ENCODE results near the gene ELAVL4.

ELAVL4 gene

DNA sequence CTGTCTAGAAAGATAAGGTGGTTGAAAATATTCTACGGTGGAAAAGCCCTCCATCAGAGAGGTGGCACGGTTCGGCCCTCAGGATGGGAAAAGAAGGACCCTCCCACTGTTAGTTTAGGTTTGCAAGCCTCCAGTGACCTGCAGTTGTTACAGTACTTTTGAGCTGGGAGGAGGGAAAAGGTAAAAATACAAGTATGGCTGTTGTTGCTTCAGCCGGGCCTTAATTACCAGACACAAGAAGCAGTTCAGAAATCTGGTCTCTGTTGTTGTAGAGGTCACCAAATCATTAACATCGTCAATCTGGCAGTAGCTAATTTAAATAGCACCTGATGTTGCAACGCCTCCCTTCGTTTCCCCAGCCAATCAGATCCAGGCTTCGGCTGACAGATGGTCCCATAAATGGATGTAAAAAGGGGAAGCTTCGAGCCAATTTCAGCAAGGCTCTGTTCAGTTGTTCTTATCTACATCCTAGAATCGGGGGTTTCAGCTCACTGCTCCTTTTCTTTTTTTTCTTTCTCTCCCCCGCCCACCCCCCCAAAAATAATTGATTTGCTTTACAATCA is at the start of gene ELAVL4:
TSS of gene ELAVL4 (plus strand) at position 424 of the 563 bp plus-strand sequence. CDS start 270 bp downstream, outside the sequence.
- H3K27me3 ChIP-seq (ENCODE audit: insufficient read depth, low read length) = no peaks in the 10 kb centered on the region; the same call in 1 of the 2 replicates
- no peak within 1 kb of the TSS for H2AFZ ChIP-seq (ENCODE audit: low read length, unreplicated experiment)
- no peak within 1 kb of the TSS for H3K27ac ChIP-seq (ENCODE audit: low read depth, low read length)
- H3K36me3 ChIP-seq (ENCODE audit: insufficient read depth, low read length) = no peaks in the 10 kb centered on the region
- H3K4me3 ChIP-seq (ENCODE audit: low read depth, low read length) = no peak within 1 kb of the TSS
- no peaks in the 10 kb centered on the region for H3K79me2 ChIP-seq (ENCODE audit: control insufficient read depth, insufficient read depth, low read length, unreplicated experiment)
- H3K4me1 ChIP-seq (ENCODE audit: control insufficient read depth, insufficient read depth, low read length, unreplicated experiment) = no peaks in the 10 kb centered on the region

DNA sequence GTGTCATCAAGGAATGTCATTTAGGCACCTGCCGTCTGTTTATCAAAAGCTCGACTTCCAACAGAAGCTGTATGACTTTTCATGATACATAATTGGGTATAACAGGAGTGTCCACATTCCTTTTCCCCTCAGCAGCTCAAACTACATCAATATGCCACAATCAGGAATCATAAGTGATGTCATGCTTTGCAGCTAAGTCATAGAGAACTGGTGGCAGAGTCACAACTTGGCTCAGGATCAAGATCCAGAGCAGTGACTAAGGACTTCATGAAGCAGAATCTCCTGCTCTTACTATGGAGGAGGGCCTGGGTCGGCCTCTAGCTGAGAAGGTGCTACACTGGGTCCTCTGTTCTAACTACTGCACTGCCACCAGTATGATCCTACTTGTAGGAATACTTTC is 48.4 kb upstream of the ELAVL4 start:
- H2AFZ ChIP-seq (ENCODE audit: low read length, unreplicated experiment) = no peak overlapping the region
- H3K4me3 ChIP-seq (ENCODE audit: low read depth, low read length) = no peak overlapping the region
- no peak overlapping the region for H3K27ac ChIP-seq (ENCODE audit: low read depth, low read length)
- no peaks in the 10 kb centered on the region for H3K4me1 ChIP-seq (ENCODE audit: control insufficient read depth, insufficient read depth, low read length, unreplicated experiment)
- no peaks in the 10 kb centered on the region for H3K27me3 ChIP-seq (ENCODE audit: insufficient read depth, low read length)
- no peaks in the 10 kb centered on the region for H3K36me3 ChIP-seq (ENCODE audit: insufficient read depth, low read length)
- H3K79me2 ChIP-seq (ENCODE audit: control insufficient read depth, insufficient read depth, low read length, unreplicated experiment) = no peaks in the 10 kb centered on the region

DNA sequence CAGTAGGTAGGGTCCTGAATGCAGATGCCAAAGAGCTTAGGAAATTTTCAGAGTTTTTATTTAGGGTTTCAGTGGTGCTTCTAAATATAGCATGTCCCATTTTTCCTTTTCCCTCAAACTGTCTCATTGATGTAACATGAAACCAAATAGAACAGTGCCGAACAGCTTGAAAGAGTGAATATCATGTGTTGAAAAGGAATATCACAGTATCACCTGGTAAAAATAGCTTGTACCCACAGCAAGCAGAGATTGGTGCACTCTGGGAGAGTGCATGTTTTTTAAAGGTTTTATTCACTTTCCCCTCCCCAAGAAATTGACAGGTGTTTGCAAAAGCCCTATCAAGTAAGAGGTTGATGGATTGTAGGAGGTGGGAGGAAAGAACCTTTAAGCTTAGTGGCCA is 41.9 kb upstream of the ELAVL4 start:
- Histone ChIP-seq H3K4me3 (ENCODE audit: low read depth, low read length) (no peak overlapping the region), H3K4me1 (ENCODE audit: control insufficient read depth, insufficient read depth, low read length, unreplicated experiment) (no peaks in the 10 kb centered on the region), H3K27me3 (ENCODE audit: insufficient read depth, low read length) (no peaks in the 10 kb centered on the region), H3K36me3 (ENCODE audit: insufficient read depth, low read length) (no peaks in the 10 kb centered on the region), H3K27ac (ENCODE audit: low read depth, low read length) (no peak overlapping the region), H3K79me2 (ENCODE audit: control insufficient read depth, insufficient read depth, low read length, unreplicated experiment) (no peaks in the 10 kb centered on the region), H2AFZ (ENCODE audit: low read length, unreplicated experiment) (no peak overlapping the region)

DNA sequence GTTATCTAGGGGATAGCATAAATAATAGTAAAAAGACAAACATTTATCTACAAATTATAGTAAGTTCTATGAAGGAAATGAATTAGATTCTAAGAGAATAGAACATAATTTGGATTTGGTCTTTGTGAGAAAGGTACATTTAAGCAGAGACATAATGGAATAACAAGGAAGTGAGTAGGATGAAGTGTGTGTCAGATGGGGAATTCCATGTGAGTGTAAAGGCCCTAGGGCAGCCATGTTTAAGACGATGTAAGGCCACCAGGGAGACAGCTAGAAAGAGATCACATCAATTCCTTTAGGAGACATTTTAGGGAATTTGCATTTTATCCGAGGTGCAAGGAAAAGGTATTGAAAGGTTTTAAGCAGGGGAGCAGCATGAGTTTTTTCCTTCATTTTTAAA is 33.8 kb upstream of the ELAVL4 start:
- Histone ChIP-seq H3K27ac (ENCODE audit: low read depth, low read length) (no peak overlapping the region), H3K4me1 (ENCODE audit: control insufficient read depth, insufficient read depth, low read length, unreplicated experiment) (no peaks in the 10 kb centered on the region), H3K36me3 (ENCODE audit: insufficient read depth, low read length) (no peaks in the 10 kb centered on the region), H3K79me2 (ENCODE audit: control insufficient read depth, insufficient read depth, low read length, unreplicated experiment) (no peaks in the 10 kb centered on the region), H2AFZ (ENCODE audit: low read length, unreplicated experiment) (no peak overlapping the region), H3K27me3 (ENCODE audit: insufficient read depth, low read length) (no peaks in the 10 kb centered on the region), H3K4me3 (ENCODE audit: low read depth, low read length) (no peak overlapping the region)

DNA sequence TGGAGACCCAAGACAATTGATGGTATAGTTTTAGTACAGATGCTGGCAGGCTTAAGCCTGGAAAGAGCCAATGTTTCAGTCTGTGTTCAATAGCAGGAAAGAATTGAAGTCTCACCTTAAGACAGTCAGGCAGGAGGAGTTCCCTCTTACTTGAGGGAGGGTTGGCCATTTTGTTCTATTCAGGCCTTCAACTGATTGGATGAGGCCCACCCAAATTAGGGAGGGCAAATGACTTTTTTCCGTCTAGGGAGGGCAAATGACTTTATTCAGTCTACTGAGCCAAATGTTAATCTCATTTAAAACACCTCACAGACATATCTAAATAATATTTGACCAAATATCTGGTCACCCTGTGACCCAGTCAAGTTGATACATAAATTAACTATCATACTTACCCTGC is 31.4 kb upstream of the ELAVL4 start:
- Histone ChIP-seq H3K36me3 (ENCODE audit: insufficient read depth, low read length) (no peaks in the 10 kb centered on the region), H3K4me3 (ENCODE audit: low read depth, low read length) (no peak overlapping the region), H3K4me1 (ENCODE audit: control insufficient read depth, insufficient read depth, low read length, unreplicated experiment) (no peaks in the 10 kb centered on the region), H2AFZ (ENCODE audit: low read length, unreplicated experiment) (no peak overlapping the region), H3K27me3 (ENCODE audit: insufficient read depth, low read length) (no peaks in the 10 kb centered on the region), H3K27ac (ENCODE audit: low read depth, low read length) (no peak overlapping the region), H3K79me2 (ENCODE audit: control insufficient read depth, insufficient read depth, low read length, unreplicated experiment) (no peaks in the 10 kb centered on the region)

DNA sequence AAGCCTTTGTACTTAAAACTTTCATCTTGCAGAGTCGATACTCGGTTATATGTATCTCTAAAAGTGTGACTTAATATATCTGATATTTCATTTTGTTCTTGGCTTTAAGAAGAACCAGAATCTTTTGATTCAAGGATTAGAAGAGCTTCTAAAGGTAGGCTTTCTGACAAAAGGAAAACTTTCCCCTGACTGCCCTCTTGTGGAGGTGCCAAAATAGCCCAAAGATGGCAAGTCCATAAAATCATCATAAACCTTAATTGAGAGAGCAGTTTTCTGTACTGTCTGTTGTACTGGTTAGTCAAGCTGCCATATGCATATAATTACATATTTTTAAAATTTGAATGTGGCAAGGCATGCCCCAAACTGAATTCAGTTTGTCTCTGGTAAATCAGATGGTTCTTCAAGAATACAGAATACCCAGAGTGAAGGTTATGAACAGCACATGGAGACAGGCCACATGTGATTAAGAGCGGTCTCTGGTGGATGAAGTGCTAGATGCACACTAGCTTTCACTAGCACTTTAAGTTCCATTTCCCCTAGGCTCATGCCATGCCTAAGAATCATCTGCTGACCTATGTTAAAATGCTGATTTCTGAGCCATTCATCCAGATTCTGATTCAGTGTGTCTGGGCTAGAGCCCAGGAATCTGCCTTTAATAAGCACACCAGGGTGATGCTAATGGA is 27.7 kb upstream of the ELAVL4 start:
- H3K27ac ChIP-seq (ENCODE audit: low read depth, low read length) = no peak overlapping the region
- H2AFZ ChIP-seq (ENCODE audit: low read length, unreplicated experiment) = no peak overlapping the region
- H3K79me2 ChIP-seq (ENCODE audit: control insufficient read depth, insufficient read depth, low read length, unreplicated experiment) = no peaks in the 10 kb centered on the region
- H3K4me1 ChIP-seq (ENCODE audit: control insufficient read depth, insufficient read depth, low read length, unreplicated experiment) = no peaks in the 10 kb centered on the region
- no peaks in the 10 kb centered on the region for H3K36me3 ChIP-seq (ENCODE audit: insufficient read depth, low read length)
- H3K4me3 ChIP-seq (ENCODE audit: low read depth, low read length) = no peak overlapping the region
- no peaks in the 10 kb centered on the region for H3K27me3 ChIP-seq (ENCODE audit: insufficient read depth, low read length)

DNA sequence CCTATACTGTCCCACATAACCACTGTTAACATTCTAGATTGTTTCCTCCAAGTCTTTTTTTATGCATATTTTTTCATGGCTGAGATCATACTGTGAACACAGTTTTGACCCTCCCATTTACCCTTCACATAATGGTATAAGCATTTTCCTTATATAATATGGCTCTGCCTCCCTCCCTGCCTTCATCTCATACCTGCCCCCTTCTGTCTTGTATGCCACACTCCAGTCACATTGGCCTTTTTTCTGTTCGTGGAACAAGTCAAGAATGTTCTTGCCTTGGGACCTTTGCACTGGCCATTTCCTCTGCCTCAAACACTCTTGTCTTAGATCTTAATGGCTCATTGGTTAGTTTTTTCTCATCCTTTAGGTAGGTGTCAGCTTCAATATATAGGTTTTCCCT is 24.3 kb upstream of the ELAVL4 start:
- H3K4me3 ChIP-seq (ENCODE audit: low read depth, low read length) = no peak overlapping the region
- H2AFZ ChIP-seq (ENCODE audit: low read length, unreplicated experiment) = no peak overlapping the region
- no peaks in the 10 kb centered on the region for H3K79me2 ChIP-seq (ENCODE audit: control insufficient read depth, insufficient read depth, low read length, unreplicated experiment)
- no peak overlapping the region for H3K27ac ChIP-seq (ENCODE audit: low read depth, low read length)
- no peaks in the 10 kb centered on the region for H3K4me1 ChIP-seq (ENCODE audit: control insufficient read depth, insufficient read depth, low read length, unreplicated experiment)
- no peaks in the 10 kb centered on the region for H3K36me3 ChIP-seq (ENCODE audit: insufficient read depth, low read length)
- no peaks in the 10 kb centered on the region for H3K27me3 ChIP-seq (ENCODE audit: insufficient read depth, low read length)

DNA sequence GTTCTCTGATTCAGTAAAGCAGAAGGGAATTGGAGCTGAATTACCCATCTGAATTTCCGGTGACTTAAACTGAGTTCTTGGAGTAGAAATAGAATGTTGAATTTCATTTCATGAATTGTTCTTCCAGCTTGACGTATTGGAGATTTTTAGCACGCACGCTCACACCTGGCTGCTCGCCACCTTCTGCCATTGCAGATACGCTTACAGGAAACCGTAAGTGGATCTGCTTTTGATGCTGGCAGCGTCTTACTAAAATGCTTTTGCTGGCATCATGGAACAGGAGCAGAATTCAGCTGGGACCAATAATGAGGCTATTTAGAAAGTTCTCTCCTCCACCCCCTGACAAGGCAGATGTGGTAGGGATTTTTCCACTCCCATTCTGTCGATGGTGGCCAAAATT is 17.7 kb upstream of the ELAVL4 start:
- no peaks in the 10 kb centered on the region for H3K27me3 ChIP-seq (ENCODE audit: insufficient read depth, low read length)
- no peaks in the 10 kb centered on the region for H3K36me3 ChIP-seq (ENCODE audit: insufficient read depth, low read length)
- no peak overlapping the region for H2AFZ ChIP-seq (ENCODE audit: low read length, unreplicated experiment)
- H3K79me2 ChIP-seq (ENCODE audit: control insufficient read depth, insufficient read depth, low read length, unreplicated experiment) = no peaks in the 10 kb centered on the region
- H3K4me1 ChIP-seq (ENCODE audit: control insufficient read depth, insufficient read depth, low read length, unreplicated experiment) = no peaks in the 10 kb centered on the region
- no peak overlapping the region for H3K4me3 ChIP-seq (ENCODE audit: low read depth, low read length)
- no peak overlapping the region for H3K27ac ChIP-seq (ENCODE audit: low read depth, low read length)

DNA sequence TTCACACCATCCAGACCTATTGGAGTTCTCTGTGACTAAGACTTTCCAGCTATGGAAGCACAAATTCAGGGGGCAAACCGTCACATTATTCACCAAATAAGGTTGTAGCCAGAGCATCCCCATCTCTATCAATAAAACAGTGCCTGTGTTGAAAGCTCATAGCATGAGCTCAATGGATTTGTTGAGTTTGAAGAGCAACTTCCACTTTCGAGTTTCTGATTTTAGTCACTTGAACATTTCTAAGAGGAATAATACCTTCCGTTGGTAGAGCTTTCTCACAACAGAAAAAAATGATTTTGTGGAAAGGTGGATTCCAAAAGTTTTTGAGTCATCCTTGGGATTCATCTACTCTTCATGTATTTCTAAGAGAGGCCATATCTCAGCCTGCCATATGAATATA is 13.0 kb upstream of the ELAVL4 start:
- Histone ChIP-seq H3K4me3 (ENCODE audit: low read depth, low read length) (no peak overlapping the region), H3K4me1 (ENCODE audit: control insufficient read depth, insufficient read depth, low read length, unreplicated experiment) (no peaks in the 10 kb centered on the region), H3K27ac (ENCODE audit: low read depth, low read length) (no peak overlapping the region), H3K36me3 (ENCODE audit: insufficient read depth, low read length) (no peaks in the 10 kb centered on the region), H2AFZ (ENCODE audit: low read length, unreplicated experiment) (no peak overlapping the region), H3K27me3 (ENCODE audit: insufficient read depth, low read length) (no peaks in the 10 kb centered on the region), H3K79me2 (ENCODE audit: control insufficient read depth, insufficient read depth, low read length, unreplicated experiment) (no peaks in the 10 kb centered on the region)

DNA sequence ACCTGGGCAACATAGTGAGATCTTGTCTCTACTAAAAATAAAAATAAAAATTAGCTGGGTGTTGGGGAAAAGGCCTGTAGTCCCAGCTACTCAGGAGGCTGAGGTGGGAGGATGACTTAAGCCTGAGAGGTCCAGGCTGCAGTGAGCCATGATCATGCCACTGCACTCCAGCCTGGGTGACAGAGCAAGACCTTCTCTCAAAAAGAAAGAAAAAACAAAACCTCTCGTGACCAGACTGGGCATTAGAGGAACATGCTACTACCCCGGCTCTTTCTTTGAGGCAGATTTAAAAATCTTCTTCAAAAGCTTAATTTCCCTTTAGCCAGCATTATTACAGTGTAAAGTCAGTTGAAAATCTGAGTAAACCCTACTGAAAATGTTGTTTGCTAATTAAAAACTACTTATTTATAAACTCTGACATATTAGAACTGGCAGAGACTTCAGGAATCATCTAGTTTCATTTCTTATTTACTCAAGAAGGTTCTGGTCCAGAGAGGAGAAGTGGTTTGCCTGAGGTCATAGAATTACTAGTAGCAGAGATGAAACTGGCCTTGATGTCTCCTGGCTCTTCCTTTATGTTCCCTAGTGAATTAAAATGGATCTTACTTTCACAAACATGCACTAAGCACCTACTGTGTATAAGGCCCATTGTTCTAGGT is 11.6 kb upstream of the ELAVL4 start:
- Histone ChIP-seq H3K27ac (ENCODE audit: low read depth, low read length) (no peak overlapping the region), H3K27me3 (ENCODE audit: insufficient read depth, low read length) (no peaks in the 10 kb centered on the region), H2AFZ (ENCODE audit: low read length, unreplicated experiment) (no peak overlapping the region), H3K4me3 (ENCODE audit: low read depth, low read length) (no peak overlapping the region), H3K36me3 (ENCODE audit: insufficient read depth, low read length) (no peaks in the 10 kb centered on the region), H3K79me2 (ENCODE audit: control insufficient read depth, insufficient read depth, low read length, unreplicated experiment) (no peaks in the 10 kb centered on the region), H3K4me1 (ENCODE audit: control insufficient read depth, insufficient read depth, low read length, unreplicated experiment) (no peaks in the 10 kb centered on the region)

DNA sequence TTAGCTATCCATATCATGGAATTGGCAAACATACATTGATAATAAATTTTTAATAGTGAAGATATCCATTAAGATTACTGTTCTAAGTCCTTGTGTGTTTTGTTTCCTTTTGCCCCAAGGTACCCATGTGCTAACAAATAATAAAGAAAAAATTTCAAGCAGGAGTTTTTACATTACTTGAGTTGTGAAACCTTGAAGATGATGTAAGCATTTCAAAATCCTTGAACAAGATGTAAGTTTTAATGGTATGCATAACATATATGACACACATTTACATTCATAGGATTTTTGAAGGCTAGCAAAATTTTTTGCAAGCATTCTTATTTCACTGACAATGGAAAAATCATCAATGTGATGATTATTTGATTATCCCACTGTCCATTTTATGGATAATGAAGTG is 10.9 kb upstream of the ELAVL4 start:
- Histone ChIP-seq H3K27me3 (ENCODE audit: insufficient read depth, low read length) (no peaks in the 10 kb centered on the region), H3K27ac (ENCODE audit: low read depth, low read length) (no peak overlapping the region), H3K4me3 (ENCODE audit: low read depth, low read length) (no peak overlapping the region)

More for the DNA sequence above, 10.9 kb upstream of the ELAVL4 start:
- Histone ChIP-seq H3K36me3 (ENCODE audit: insufficient read depth, low read length) (no peaks in the 10 kb centered on the region), H3K4me1 (ENCODE audit: control insufficient read depth, insufficient read depth, low read length, unreplicated experiment) (no peaks in the 10 kb centered on the region), H3K79me2 (ENCODE audit: control insufficient read depth, insufficient read depth, low read length, unreplicated experiment) (no peaks in the 10 kb centered on the region), H2AFZ (ENCODE audit: low read length, unreplicated experiment) (no peak overlapping the region)
